AG09309 (cell line): ENCODE data around the gene PSMA5.
"Not testable (repeated sequence)": the region's sequence is repeated elsewhere in the genome, so short reads cannot be mapped to it uniquely, and the experiment has no call there.

Experiments
- DNase-seq: peaks from one replicate; pipeline ENCODE4 v3.0.0-alpha.2; 2010; ENCODE audit warnings: low read depth
- H3K4me3 ChIP-seq: 2 replicates; pipeline ENCODE4 v1.5.1; 2011; ENCODE audit warnings: mild to moderate bottlenecking, low read depth, low read length, moderate library complexity; ENCODE audit not compliant: control insufficient read depth
- CTCF ChIP-seq: IDR thresholded peaks from 2 replicates; pipeline ENCODE4 v1.5.1; 2011; ENCODE audit warnings: mild to moderate bottlenecking, low read depth, low read length, inconsistent platforms; ENCODE audit not compliant: insufficient read depth, control insufficient read depth; ENCODE audit errors: missing control alignments

PSMA5 gene

GRCh38 chr1:109396871-109397580 is 29.2 kb downstream of the PSMA5 start:
- no peak for DNase-seq
- H3K4me3 ChIP-seq, result peak overlapping the region; percentile 65
- no peak for TF ChIP-seq CTCF

GRCh38 chr1:109396513-109396839 is 29.8 kb downstream of the PSMA5 start:
- no peak for TF ChIP-seq CTCF
- no peak overlapping the region for H3K4me3 ChIP-seq
- no peak for DNase-seq

GRCh38 chr1:109395602-109396512 is 30.4 kb downstream of the PSMA5 start:
- DNase-seq, result no peak
- no peak for TF ChIP-seq CTCF
- H3K4me3 ChIP-seq, result no peak overlapping the region

GRCh38 chr1:109395282-109395599 is 31.0 kb downstream of the PSMA5 start:
- not testable (repeated sequence) for DNase-seq, H3K4me3 ChIP-seq

GRCh38 chr1:109394591-109395281 is 31.5 kb downstream of the PSMA5 start:
- TF ChIP-seq CTCF, result no peak
- DNase-seq, result no peak
- no peak overlapping the region for H3K4me3 ChIP-seq

GRCh38 chr1:109393617-109394233 is 32.5 kb downstream of the PSMA5 start:
- DNase-seq, result no peak
- no peak overlapping the region for H3K4me3 ChIP-seq
- no peak for TF ChIP-seq CTCF
